ENCODE results near the gene AXIN2.

- TF ChIP-seq, protein P1, sequence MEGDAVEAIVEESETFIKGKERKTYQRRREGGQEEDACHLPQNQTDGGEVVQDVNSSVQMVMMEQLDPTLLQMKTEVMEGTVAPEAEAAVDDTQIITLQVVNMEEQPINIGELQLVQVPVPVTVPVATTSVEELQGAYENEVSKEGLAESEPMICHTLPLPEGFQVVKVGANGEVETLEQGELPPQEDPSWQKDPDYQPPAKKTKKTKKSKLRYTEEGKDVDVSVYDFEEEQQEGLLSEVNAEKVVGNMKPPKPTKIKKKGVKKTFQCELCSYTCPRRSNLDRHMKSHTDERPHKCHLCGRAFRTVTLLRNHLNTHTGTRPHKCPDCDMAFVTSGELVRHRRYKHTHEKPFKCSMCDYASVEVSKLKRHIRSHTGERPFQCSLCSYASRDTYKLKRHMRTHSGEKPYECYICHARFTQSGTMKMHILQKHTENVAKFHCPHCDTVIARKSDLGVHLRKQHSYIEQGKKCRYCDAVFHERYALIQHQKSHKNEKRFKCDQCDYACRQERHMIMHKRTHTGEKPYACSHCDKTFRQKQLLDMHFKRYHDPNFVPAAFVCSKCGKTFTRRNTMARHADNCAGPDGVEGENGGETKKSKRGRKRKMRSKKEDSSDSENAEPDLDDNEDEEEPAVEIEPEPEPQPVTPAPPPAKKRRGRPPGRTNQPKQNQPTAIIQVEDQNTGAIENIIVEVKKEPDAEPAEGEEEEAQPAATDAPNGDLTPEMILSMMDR (IDR thresholded peaks at IDR 0.05; ENCODE audit: low read length) = 0 out of 2 replicates have a peak, but pooled peaks have one; percentile 4
- no peak for TF ChIP-seq EZH2 (IDR thresholded peaks at IDR 0.05; ENCODE audit: borderline replicate concordance, low read length)
Measured at GRCh38 chr17:65588181-65588808, 26.8 kb upstream of the AXIN2 start.

Measured in OCI-LY1 (cell line).